Panc1 (cell line): ENCODE results near the gene VAMP8.

Source experiments
- REST ChIP-seq, 2 experiments: IDR thresholded peaks; 2 replicates each; pipeline ENCODE4 v1.6.1; 2011 to 2012; ENCODE audit warnings: low read depth in 2 of 2, control low read depth in 1 of 2, low read length in 1 of 2, mild to moderate bottlenecking in 1 of 2, moderate library complexity in 1 of 2; ENCODE audit not compliant: insufficient read depth in 1 of 2
- SIN3A ChIP-seq: IDR thresholded peaks from 2 replicates; pipeline ENCODE4 v1.6.1; 2012; ENCODE audit warnings: low read depth, mild to moderate bottlenecking, low read length, moderate library complexity, borderline replicate concordance; ENCODE audit not compliant: insufficient read depth
- TF ChIP-seq, protein P1 (sequence below): fragments of 450-650 bp; IDR thresholded peaks from 2 replicates; pipeline ENCODE4 v1.5.1; 2017; ENCODE audit warnings: mild to moderate bottlenecking

DNA sequence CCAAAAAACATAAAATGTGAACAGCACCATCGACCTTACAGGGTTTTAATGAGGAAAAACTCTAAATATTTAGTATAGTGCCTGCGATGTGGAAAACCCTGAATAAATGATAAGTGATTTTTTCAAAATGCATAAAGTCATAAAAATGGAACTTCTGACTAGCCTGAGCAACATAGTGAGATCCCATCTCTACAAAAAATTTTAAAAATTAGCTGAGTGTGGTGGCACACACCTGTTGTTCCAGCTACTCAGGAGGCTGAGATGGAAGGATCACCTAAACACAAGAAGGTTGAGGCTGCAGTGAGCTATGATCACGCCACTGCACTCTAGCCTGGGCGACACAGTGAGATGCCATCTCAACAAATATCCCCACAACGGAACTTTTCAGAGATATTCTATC, 20.3 kb upstream of the VAMP8 start:
- TF ChIP-seq, protein P1, sequence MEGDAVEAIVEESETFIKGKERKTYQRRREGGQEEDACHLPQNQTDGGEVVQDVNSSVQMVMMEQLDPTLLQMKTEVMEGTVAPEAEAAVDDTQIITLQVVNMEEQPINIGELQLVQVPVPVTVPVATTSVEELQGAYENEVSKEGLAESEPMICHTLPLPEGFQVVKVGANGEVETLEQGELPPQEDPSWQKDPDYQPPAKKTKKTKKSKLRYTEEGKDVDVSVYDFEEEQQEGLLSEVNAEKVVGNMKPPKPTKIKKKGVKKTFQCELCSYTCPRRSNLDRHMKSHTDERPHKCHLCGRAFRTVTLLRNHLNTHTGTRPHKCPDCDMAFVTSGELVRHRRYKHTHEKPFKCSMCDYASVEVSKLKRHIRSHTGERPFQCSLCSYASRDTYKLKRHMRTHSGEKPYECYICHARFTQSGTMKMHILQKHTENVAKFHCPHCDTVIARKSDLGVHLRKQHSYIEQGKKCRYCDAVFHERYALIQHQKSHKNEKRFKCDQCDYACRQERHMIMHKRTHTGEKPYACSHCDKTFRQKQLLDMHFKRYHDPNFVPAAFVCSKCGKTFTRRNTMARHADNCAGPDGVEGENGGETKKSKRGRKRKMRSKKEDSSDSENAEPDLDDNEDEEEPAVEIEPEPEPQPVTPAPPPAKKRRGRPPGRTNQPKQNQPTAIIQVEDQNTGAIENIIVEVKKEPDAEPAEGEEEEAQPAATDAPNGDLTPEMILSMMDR: no peak
- TF ChIP-seq REST (IDR thresholded peaks at IDR 0.05; ENCODE audit: insufficient read depth in 1 of 2, low read depth in 2 of 2, low read length in 1 of 2) (no peak), SIN3A (no peak)
